Smooth muscle cell (in vitro differentiated cells): ENCODE data around the gene UBE2L6. TPM values are rescaled to one million over a fixed set of nuclear protein-coding genes. Genes with fewer than 3 reads are reported as not detected.
A peak's percentile ranks its signal among the peaks of the same experiment; 100 is the strongest.

Source experiments
- DNase-seq: peaks from one replicate; lab custom pipeline; 2025; ENCODE audit not compliant: unreplicated experiment; lab: John Stamatoyannopoulos, UW
- H2AFZ ChIP-seq: fragments of 200-600 bp; sonication (generic); 2 replicates; pipeline ENCODE4 v1.6.0; 2016; ENCODE audit warnings: antibody characterized with exemption, low read depth, mild to moderate bottlenecking
- H3F3A ChIP-seq: fragments of 200-600 bp; sonication (generic); 2 replicates; pipeline ENCODE4 v1.6.0; 2017; ENCODE audit warnings: antibody characterized with exemption, low read depth
- H3K27ac ChIP-seq: fragments of 200-600 bp; sonication (generic); 2 replicates; pipeline ENCODE4 v1.5.1; 2016; ENCODE audit warnings: low read depth, mild to moderate bottlenecking
- H3K27me3 ChIP-seq: fragments of 200-600 bp; sonication (generic); 2 replicates; pipeline ENCODE4 v1.6.1; 2016; ENCODE audit warnings: low read depth, mild to moderate bottlenecking
- H3K36me3 ChIP-seq: fragments of 200-600 bp; sonication (generic); 2 replicates; pipeline ENCODE4 v1.5.1; 2016; ENCODE audit warnings: low read depth
- H3K4me1 ChIP-seq: fragments of 200-600 bp; sonication (generic); 2 replicates; pipeline ENCODE4 v1.5.1; 2016; ENCODE audit warnings: low read depth
- H3K4me2 ChIP-seq: fragments of 200-600 bp; sonication (generic); 2 replicates; pipeline ENCODE4 v1.6.0; 2016; ENCODE audit warnings: mild to moderate bottlenecking
- H3K4me3 ChIP-seq: fragments of 200-600 bp; sonication (generic); 2 replicates; pipeline ENCODE4 v1.5.1; 2016; ENCODE audit warnings: mild to moderate bottlenecking
- H3K79me2 ChIP-seq: fragments of 200-600 bp; sonication (generic); 2 replicates; pipeline ENCODE4 v1.6.0; 2016; ENCODE audit warnings: low read depth, mild to moderate bottlenecking
- H3K9ac ChIP-seq: fragments of 200-600 bp; sonication (generic); 2 replicates; pipeline ENCODE4 v1.6.0; 2016; ENCODE audit warnings: low read depth
- H3K9me3 ChIP-seq: fragments of 200-600 bp; sonication (generic); replicated peaks from 2 replicates; pipeline ENCODE4 v1.5.1; 2016; ENCODE audit warnings: low read depth
- H4K20me1 ChIP-seq: fragments of 200-600 bp; sonication (generic); 2 replicates; pipeline ENCODE4 v1.6.0; 2016; ENCODE audit warnings: low read depth
- WGBS: methylation state at CpG from one replicate; pipeline ENCODE4 v1.1.7; 2016; ENCODE audit warnings: low lambda C conversion rate; 5-methylcytosine and 5-hydroxymethylcytosine counted together
- polyA plus RNA-seq: library from polyadenylated mRNA; unstranded; fragments of >200 nt; fragmentation: Nextera tagmentation; extraction: Ambion mirVana; gene quantifications from 2 replicates; pipeline ENCODE4 v1.2.1, GENCODE V29; 2016
- total RNA-seq: library from RNA; depleted of rRNA; stranded (reverse); fragments of >200 nt; gene quantifications from 2 replicates; pipeline ENCODE4 v1.2.3, GENCODE V29; 2014
- TF ChIP-seq, protein P1 (sequence below): fragments of 200-600 bp; sonication (generic); IDR thresholded peaks from 2 replicates; pipeline ENCODE4 v1.5.1; 2017; ENCODE audit warnings: borderline replicate concordance, mild to moderate bottlenecking, antibody characterized with exemption; ENCODE audit not compliant: insufficient read depth, poor library complexity, severe bottlenecking

The UBE2L6 gene
- total and polyA plus RNA-seq, 2 experiments from 2014 or later, result 14.4 to 28.2 TPM

- no peak overlapping the region for H3K27ac ChIP-seq
These were observed 30.7 kb upstream of the UBE2L6 start for GRCh38 chr11:57597916-57598830.

DNA sequence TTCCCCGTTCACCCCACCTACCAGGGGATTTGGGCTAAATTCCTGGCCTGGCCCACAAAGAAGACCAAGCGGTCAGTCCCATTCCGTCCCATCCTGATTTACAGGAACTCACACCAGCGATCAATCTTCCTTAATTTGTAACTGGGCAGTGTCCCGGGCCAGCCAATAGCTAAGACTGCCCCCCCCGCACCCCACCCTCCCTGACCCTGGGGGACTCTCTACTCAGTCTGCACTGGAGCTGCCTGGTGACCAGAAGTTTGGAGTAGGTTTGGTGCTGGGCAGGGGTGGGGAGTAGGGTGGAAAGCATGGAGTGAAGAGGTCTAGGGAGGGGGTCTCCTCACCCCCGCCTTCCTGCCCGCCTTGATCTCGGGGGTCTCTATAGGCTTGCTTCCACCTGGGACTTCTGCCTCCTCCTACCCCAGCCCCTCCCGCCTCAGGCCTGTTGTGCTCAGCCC, 30.0 kb upstream of the UBE2L6 start, which contains the start of gene SERPING1:
Gene SERPING1 (plus strand): TSS at position 225 of the 455 bp plus-strand sequence. CDS start 586 bp downstream, outside the sequence.
- no peaks in the 10 kb centered on the region for H4K20me1 ChIP-seq
- peak; percentile 18 for DNase-seq
- TF ChIP-seq, protein P1, sequence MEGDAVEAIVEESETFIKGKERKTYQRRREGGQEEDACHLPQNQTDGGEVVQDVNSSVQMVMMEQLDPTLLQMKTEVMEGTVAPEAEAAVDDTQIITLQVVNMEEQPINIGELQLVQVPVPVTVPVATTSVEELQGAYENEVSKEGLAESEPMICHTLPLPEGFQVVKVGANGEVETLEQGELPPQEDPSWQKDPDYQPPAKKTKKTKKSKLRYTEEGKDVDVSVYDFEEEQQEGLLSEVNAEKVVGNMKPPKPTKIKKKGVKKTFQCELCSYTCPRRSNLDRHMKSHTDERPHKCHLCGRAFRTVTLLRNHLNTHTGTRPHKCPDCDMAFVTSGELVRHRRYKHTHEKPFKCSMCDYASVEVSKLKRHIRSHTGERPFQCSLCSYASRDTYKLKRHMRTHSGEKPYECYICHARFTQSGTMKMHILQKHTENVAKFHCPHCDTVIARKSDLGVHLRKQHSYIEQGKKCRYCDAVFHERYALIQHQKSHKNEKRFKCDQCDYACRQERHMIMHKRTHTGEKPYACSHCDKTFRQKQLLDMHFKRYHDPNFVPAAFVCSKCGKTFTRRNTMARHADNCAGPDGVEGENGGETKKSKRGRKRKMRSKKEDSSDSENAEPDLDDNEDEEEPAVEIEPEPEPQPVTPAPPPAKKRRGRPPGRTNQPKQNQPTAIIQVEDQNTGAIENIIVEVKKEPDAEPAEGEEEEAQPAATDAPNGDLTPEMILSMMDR, result no peak
- H3K9me3 ChIP-seq, result no peaks in the 10 kb centered on the region
- peak within 1 kb of the TSS; percentile 85 for H2AFZ ChIP-seq
- peaks cover 28% of the 10 kb centered on the region for H3K4me1 ChIP-seq
- no peaks in the 10 kb centered on the region for H3F3A ChIP-seq
- no peaks in the 10 kb centered on the region for H3K27me3 ChIP-seq
- peak within 1 kb of the TSS; percentile 35 for H3K9ac ChIP-seq
- H3K27ac ChIP-seq, result no peak within 1 kb of the TSS
- H3K79me2 ChIP-seq, result no peaks in the 10 kb centered on the region
- no peaks in the 10 kb centered on the region for H3K36me3 ChIP-seq
- peak within 1 kb of the TSS; percentile 89 for H3K4me2 ChIP-seq
- 16% methylated on average over 7 of the region's 10 CpGs for whole genome bisulfite sequencing
- peak within 1 kb of the TSS; percentile 73 for H3K4me3 ChIP-seq

More at GRCh38 chr11:57597916-57598830, 30.7 kb upstream of the UBE2L6 start:
- no peaks in the 10 kb centered on the region for H3K9me3 ChIP-seq
- H3K36me3 ChIP-seq, result no peaks in the 10 kb centered on the region
- WGBS, result 11% methylated on average over 14 of the region's 33 CpGs
- TF ChIP-seq, protein P1, result no peak
- H3F3A ChIP-seq, result no peaks in the 10 kb centered on the region
- H3K79me2 ChIP-seq, result no peaks in the 10 kb centered on the region
- peaks cover 28% of the 10 kb centered on the region for H3K4me1 ChIP-seq
- H3K27me3 ChIP-seq, result no peaks in the 10 kb centered on the region
- DNase-seq, result peak; percentile 20
- H3K9ac ChIP-seq, result peak overlapping the region; percentile 35
- no peaks in the 10 kb centered on the region for H4K20me1 ChIP-seq
- H2AFZ ChIP-seq, result peak overlapping the region; percentile 85
- peak overlapping the region; percentile 73 for H3K4me3 ChIP-seq
- peak overlapping the region; percentile 89 for H3K4me2 ChIP-seq

GRCh38 chr11:57596266-57596885, 28.9 kb upstream of the UBE2L6 start:
- Histone ChIP-seq H4K20me1 (no peaks in the 10 kb centered on the region), H3K36me3 (no peaks in the 10 kb centered on the region), H3K79me2 (no peaks in the 10 kb centered on the region), H3K27ac (no peak overlapping the region), H3K4me3 (no peak overlapping the region), H3K4me2 (no peak overlapping the region), H3K27me3 (no peaks in the 10 kb centered on the region), H3K9me3 (no peaks in the 10 kb centered on the region), H3K4me1 (peaks cover 28% of the 10 kb centered on the region), H3K9ac (no peak overlapping the region), H2AFZ (no peak overlapping the region), H3F3A (no peaks in the 10 kb centered on the region)
- TF ChIP-seq, protein P1, result no peak
- WGBS, result 90% methylated on average over 5 of the region's 5 CpGs
- no peak for DNase-seq
